ENCODE data around the gene GRIN3A. TPM values are rescaled to one million over a fixed set of nuclear protein-coding genes. Genes with fewer than 3 reads are reported as not detected.

Gene GRIN3A
- total and polyA plus RNA-seq, 11 donors = 0.06 to 1.4 (median 0.21) TPM

DNA sequence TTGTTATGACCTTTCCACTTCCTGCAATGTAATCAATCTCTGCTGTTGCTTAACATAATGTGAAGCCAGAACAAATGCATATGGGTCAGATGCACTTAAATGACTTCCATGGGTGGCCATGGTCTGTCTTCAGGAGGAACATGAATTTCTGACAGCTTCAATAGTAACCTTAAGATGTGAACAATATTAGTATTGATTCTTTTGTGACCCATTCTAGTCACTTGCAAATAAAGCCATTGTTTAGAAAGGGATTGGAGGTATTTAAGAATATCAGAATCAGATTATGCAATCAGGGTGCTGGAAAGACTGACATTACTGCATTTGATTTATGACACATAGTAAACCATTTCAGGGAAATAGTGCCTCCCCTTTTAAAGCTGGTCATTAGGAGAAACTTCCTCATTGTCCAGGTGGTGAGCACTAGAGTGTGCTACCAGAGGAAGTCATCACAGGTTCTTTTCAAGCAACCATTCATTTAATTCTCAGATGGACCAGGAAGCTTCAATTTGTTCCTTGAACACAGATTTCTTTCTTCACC lies 32.1 kb downstream of the GRIN3A start:
- TF ChIP-seq, protein P1, sequence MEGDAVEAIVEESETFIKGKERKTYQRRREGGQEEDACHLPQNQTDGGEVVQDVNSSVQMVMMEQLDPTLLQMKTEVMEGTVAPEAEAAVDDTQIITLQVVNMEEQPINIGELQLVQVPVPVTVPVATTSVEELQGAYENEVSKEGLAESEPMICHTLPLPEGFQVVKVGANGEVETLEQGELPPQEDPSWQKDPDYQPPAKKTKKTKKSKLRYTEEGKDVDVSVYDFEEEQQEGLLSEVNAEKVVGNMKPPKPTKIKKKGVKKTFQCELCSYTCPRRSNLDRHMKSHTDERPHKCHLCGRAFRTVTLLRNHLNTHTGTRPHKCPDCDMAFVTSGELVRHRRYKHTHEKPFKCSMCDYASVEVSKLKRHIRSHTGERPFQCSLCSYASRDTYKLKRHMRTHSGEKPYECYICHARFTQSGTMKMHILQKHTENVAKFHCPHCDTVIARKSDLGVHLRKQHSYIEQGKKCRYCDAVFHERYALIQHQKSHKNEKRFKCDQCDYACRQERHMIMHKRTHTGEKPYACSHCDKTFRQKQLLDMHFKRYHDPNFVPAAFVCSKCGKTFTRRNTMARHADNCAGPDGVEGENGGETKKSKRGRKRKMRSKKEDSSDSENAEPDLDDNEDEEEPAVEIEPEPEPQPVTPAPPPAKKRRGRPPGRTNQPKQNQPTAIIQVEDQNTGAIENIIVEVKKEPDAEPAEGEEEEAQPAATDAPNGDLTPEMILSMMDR (IDR thresholded peaks at IDR 0.05) = no peak
- TF ChIP-seq POLR2A (IDR thresholded peaks at IDR 0.05) = no peak
- DNase-seq (no peak), ATAC-seq (no peak)
- Histone ChIP-seq H3K36me3 (no peaks in the 10 kb centered on the region), H3K4me3 (no peak overlapping the region), H3K27me3 (peaks cover 0 to 9% (median 0%) of the 10 kb centered on the region in 9 donors), H3K4me1 (peaks cover 0 to 7% (median 0%) of the 10 kb centered on the region in 12 donors), H3K9me3 (no peaks in the 10 kb centered on the region), H3K27ac (no peak overlapping the region)
- intact Hi-C loops (cut with DNase I) = no loop called here

DNA sequence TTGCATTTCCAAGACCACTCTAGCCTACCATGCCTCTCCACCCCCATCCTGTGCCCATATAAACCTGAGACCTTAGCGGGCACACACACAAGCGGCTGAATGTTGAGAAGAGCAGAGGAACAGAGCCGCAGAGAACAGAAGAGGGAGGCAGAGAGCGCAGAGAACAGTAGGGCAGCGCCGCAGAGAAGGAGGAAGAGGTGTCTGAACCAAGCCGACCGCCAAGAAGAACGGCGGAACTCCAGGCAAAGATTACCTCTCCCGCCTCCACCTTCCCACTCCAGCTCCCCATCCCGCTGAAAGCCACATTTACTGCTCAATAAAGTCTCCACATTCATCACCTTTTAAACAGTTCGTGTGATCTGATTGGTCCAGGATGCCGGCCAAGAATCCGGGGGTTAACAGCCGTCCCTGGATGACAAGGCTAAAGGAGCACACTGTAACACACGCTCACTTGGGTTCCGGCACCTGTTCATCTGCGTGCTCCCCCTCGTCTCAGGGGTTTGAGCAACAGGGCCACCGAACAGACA lies 33.2 kb downstream of the GRIN3A start:
- Histone ChIP-seq H3K4me3 (peak overlapping the region in 9 of 12 donors; percentile 25 to 45 (median 36)), H3K27me3 (peaks cover 0 to 4% (median 0%) of the 10 kb centered on the region in 9 donors), H3K27ac (no peak overlapping the region), H3K9me3 (no peaks in the 10 kb centered on the region), H3K4me1 (peaks cover 0 to 7% (median 0%) of the 10 kb centered on the region in 12 donors), H3K36me3 (no peaks in the 10 kb centered on the region)
- ATAC-seq = peak in 3 of 4 donors; percentile 79 to 93 (median 80)
- TF ChIP-seq, protein P1 (IDR thresholded peaks at IDR 0.05) = peak in 5 of 12 donors; percentile 11 to 42 (median 34)
- TF ChIP-seq POLR2A (IDR thresholded peaks at IDR 0.05) = no peak
- DNase-seq = peak in 3 of 5 donors; percentile 18 to 31 (median 27)
- intact Hi-C loops (cut with DNase I) = no loop called here
- 10 to 24% (median 16%) methylated on average over 21 of the region's 21 CpGs for WGBS, 4 donors

DNA sequence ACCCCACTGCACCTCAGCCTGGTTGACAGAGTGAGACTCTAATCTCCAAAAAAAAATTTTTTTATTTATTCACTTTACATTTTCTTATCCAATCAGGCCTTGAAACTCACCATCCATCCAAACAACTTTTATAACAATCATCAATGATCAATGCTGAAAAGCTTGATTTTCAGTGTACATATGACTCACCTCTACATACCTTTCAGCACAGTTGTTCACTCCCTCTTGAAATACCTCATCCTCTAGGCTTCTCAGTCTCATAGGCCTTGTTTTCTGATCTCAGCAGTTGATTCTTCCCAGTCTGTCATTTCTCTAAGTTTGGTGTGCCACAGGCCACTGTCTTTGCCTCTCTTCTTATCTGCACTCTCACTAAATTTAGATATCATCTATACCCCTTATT lies 36.2 kb downstream of the GRIN3A start:
- no peaks in the 10 kb centered on the region for H3K36me3 ChIP-seq
- H3K27me3 ChIP-seq = peaks cover 0 to 4% (median 0%) of the 10 kb centered on the region in 9 donors
- DNase-seq (no peak), ATAC-seq (no peak)
- TF ChIP-seq POLR2A (IDR thresholded peaks at IDR 0.05) = no peak
- TF ChIP-seq, protein P1 (IDR thresholded peaks at IDR 0.05) = no peak
- intact Hi-C loops (cut with DNase I) = loop anchor here in 1 of 10 donors (5.0 kb wide), 1 partner anchor 50 kb away; no protein-coding TSS in a partner anchor
- no peak overlapping the region for H3K27ac ChIP-seq
- no peak overlapping the region for H3K4me3 ChIP-seq
- peaks cover 0 to 6% (median 0%) of the 10 kb centered on the region in 12 donors for H3K9me3 ChIP-seq
- peaks cover 0 to 7% (median 0%) of the 10 kb centered on the region in 12 donors for H3K4me1 ChIP-seq

DNA sequence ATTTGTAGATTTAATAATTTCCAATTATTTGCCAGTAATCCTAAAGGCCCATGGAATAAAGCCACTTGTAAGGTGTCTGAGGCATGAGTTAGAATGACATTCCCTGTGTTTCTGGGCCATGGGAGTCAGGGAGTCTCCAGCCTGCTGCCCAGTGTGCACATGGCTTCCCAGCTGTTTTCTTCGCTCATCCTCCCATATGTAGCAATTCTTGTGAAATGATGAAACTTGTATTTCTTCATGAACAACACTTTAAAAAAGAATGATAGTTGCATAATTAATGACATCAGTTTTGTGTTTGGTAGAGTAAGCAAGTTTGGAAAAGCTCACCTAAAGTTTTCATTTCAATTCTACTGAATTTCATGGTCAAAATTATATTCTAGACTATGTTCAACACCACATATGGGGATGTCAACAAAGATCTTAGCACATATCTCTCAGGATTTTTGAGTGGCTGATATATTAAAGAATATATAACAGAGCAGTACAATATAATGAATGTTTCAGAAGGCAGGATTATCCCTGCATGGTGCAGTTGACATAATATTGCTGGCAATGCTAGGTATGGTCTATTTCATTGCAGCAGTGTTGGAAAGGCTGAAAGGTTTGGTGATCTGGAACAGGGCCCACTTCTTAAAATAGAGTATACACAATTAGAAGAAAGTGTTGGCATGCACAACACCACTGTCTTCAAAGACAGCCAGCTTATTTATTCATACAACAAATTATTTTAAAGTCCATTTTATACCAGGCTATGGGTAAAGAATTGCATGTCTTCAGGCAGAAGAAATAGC lies 44.7 kb downstream of the GRIN3A start:
- Histone ChIP-seq H3K36me3 (no peaks in the 10 kb centered on the region), H3K27ac (no peak overlapping the region), H3K4me3 (no peak overlapping the region), H3K27me3 (no peaks in the 10 kb centered on the region), H3K4me1 (peaks cover 0 to 14% (median 0%) of the 10 kb centered on the region in 12 donors), H3K9me3 (no peaks in the 10 kb centered on the region)
- no peak for TF ChIP-seq POLR2A (IDR thresholded peaks at IDR 0.05)
- TF ChIP-seq, protein P1 (IDR thresholded peaks at IDR 0.05) = no peak
- ATAC-seq = peak; percentile 81 to 93 (median 90)
- intact Hi-C loops (cut with DNase I) = loop anchor here in 1 of 10 donors (10.0 kb wide), 1 partner anchor 89 kb away; no protein-coding TSS in a partner anchor
- no peak for DNase-seq
- WGBS, 4 donors = 49 to 94% (median 82%) methylated on average over 1 of the region's 1 CpG

All from heart left ventricle (tissue), 16 donors.